DMS153 (cell line): ENCODE data around the gene MBNL1.

ENCODE experiments used
- DNase-seq: peaks from one replicate; lab custom pipeline; 2025; lab: John Stamatoyannopoulos, UW

The MBNL1 gene

DNA sequence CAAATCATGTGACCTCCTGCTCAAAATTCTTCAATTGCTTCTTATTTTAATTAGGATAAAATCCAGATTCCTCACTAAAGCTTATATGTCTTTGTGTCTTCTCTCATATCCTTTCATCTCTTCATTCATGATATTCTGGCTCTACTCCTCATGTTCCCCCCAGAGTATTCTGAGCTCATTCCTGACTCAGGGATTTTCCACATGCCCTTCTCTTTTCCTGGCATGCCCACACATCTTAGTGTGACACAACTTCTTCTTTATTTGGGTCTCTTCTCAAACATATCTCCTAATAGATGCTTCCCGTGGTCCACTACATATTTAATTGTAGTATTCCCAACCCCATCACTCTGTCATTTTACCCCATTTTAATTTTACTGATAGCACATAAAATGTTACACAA is 15.2 kb upstream of the MBNL1 start:
- DNase-seq, result no peak

DNA sequence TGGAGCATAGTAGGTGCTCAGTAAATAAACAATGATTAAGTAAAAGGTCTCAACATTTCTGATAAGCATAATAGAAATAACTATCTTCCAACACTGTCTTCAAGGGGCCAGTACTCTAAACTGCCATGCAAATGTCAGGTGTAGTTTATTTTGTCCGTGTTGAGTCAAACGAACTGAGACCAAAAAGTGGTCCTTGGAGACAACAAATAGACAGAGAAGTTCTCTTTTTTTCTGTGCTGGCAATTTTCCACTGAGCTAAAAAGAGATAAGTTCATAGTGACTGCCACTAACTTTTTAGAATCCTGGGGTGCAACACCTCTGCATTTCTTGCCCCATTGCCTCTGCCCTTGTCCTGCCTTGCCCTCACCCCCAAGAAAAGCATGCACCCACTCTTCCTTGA is 14.7 kb upstream of the MBNL1 start:
- DNase-seq, result no peak

DNA sequence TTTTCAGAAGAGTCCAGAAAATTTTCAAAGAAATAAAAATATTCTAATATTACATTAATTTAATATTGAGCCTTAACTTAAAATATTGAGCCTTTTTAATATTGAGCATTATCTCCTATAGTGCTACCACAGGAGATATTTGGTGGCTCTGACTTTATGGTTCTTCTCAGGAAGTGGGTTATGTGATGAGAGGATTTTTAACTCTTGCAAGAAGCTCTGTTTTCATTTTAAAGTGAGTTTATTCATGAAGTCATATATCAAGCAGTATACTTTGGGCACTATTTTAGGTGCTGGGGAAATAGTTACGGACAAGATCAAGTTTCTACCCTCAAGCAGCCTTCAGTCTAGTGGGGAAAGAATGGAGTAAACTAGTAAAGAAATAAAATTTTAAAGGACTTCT is 13.4 kb upstream of the MBNL1 start:
- DNase-seq, result no peak

DNA sequence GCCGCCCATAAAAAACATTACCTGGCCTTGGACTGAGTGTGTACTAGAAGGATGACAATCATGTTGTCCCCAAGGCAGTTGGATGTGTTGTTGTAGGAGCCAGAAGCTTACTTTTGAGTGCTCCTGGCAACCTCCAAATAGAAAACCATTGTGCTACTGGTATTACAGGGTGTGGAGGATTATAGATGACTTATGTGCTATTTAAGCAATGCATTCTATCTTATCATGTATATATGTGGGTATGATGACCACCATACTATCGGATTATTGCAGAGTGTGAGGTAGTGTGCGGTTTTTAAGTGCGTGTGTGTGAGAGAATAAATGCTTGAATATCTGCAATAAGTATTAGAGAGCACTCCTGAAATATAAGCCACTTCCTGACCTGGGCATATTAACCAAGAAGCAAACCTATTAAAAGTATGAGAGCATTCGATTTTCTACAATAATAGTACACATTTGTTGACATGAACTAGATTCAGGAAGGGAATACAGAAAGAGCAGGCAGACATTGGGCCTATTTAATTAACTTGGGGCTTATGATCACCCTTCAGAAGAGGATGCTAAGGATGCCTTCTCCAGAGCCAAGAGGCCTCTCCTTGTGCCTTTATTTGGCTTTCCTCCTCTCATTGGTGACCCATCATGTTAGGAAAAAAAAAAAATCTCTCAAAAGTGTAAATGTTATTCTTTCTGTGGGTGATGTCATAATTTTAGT is 11.7 kb upstream of the MBNL1 start:
- no peak for DNase-seq

DNA sequence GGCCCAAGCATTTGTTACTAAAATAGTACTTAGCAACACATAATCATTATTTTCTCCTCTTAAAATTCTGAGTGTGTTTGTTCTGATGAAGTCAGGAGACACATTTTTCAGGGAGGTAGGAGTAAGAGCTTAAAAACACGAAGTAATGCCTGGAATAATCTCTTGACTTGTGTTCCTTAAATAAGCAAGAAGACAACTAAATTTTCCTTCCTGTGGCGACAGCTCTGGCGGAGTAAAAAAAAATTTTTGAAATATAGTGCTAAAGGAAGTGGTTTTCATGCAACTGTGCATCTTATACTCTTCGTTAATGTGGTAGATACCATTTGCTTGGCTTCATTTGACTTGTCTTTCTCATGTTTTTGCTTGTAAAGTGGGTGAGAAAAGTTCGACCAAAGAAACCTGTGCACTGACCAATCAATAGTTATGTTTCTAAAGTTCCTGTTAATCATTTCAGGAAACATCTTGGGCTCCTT is 11.1 kb upstream of the MBNL1 start:
- DNase-seq, result no peak

DNA sequence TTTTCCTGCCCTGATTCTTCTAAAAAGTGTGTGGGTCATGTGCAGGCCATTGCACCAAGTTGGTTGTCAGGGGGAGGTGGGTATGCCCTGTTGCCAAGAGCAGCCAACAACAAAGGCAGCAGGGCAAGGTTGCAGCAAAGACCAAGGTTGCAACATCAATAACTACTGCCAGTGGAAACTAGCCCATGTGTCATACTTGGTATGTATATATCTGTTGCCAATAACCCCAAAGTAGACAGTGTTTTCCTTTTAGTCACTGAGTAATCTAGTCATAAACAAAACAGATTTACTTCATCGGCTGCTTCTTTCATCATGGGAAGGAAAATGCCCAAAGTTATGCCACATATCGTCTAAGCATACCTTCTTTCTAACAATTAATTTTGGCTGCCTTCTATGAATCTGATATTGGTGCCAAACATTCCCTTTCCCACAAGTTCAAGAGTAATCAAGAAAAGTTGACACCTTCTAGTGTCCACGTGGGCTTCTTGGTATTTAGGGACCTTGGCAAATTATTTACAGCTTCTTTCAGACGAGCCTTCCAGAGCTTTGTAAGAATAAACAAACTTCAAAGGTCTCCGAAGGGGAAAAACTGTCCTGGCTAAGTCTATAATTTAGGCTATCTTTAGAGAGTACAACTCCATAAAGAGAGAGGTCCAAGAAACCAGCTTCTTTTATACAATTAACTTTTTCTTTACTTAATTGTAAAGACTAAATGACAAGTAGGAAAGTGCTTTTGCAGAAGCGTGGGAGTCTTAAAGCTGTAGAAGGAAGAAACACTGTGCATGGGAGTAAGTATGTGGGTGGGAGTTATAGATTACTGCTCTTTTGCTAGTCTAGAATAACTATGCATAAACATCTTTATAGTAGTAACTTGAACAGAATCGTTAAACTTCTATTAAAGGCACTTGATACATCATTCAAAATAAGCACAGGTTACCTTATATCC is 10.0 kb upstream of the MBNL1 start:
- DNase-seq, result no peak

DNA sequence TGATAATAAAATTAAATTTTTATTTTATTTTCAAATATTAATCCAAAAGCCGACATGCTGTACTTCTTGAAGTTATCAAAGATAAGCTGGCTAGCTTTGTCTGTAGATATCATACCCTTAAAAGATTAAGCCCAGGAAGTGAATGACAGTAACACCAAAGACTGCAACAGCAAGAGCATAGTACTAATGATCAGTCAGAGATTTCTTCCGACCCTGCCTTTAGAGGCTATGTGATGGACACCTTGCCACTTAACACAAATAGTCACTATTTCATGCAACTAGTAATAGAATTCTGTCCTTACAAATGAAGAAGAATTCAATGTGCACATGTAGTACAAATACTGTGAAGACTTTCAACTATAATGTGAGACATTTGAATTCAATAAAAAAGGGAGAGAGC is 9.3 kb upstream of the MBNL1 start:
- DNase-seq, result no peak

DNA sequence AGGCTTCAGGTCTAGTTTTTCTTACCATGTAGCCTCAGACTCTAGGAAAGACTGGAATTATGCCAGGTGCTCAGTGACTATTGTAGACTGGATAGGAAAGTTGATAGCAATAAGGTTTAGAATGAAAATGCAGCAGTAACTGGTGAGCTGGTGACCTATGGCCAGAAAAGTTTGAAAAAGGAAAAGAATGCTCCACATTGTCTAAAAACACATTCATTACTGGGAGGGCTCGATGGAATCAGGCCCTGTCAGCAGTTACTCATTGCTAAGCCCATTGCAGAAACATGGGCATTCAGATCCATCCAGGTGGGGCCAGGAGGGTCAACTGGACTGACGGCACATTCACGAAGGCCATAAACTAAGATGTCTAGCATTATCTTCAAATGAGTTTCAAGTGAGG is 8.7 kb upstream of the MBNL1 start:
- no peak for DNase-seq

DNA sequence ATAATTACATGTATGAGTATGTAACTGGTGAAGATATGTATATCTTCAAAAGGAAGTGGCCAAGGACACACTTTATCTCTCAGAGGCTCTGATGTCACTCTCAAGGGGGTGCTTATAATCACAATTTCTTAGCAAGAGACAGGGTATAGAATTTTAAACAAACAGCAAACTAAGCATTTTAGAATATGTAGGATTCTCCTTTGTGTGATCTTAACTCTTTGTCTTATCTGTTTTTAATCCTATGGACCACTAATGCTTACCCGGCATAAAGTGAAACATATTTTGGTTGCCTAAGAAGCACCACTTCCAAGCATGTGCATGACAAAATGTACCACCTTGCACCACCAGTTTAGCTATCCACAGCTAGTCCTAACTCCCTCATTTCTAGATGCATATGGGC is 8.2 kb upstream of the MBNL1 start:
- DNase-seq, result no peak

DNA sequence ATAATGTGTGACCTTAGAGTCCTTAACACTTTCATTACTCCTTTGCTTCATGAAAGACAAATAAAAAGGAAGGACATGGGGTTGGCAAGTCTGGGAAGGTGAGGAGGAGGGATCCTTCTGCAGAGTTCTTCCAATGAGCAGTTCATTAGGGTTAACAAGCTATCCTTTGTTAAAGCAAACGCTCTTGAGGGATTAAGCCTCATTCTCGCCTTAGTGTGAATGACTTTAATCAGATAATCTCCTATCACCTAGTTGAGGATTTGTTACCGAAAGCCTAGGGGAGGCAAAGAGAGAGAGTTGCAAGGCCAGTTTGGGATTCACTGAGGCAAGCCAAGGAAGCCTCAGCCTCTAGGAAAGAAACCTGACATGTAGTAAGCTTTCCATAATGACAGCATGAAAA is 7.4 kb upstream of the MBNL1 start:
- no peak for DNase-seq

DNA sequence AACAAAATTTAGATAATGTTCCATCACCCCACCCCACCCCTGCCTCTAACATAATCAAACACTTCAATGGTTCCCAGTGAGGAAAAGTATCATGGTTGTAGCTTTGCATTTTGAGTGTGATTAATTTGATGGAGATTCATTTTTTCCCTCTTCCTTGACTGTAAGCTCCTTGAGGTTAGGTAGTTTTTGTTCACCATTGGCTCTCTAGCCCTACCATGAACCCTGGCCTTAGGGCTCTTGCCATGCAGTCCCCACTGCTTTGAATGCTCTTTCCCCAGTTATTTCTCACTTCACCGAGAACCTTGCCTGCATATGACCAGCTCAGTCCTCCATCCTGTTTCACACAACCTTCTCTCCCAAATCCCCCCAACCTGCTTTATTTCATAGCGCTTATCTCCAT is 5.0 kb upstream of the MBNL1 start:
- DNase-seq, result no peak

DNA sequence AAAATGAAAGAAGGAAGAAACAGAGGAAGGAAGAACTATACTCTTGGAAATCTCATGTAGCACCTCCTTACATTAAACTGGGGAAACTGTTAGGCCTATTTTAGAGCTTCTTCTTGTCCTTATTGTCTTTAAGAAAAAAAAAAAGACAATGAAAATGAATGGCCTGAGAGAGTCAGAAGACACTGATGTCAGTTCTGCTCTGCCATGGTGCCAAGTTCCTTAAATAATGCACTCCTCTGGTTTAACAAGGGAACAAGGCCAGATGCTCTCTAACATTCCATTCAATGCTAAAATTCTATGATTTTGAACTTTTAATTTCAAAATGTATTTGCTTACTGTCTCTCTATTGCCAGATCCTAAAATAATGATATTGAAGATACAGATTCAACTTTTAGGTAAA is 4.4 kb upstream of the MBNL1 start:
- no peak for DNase-seq

DNA sequence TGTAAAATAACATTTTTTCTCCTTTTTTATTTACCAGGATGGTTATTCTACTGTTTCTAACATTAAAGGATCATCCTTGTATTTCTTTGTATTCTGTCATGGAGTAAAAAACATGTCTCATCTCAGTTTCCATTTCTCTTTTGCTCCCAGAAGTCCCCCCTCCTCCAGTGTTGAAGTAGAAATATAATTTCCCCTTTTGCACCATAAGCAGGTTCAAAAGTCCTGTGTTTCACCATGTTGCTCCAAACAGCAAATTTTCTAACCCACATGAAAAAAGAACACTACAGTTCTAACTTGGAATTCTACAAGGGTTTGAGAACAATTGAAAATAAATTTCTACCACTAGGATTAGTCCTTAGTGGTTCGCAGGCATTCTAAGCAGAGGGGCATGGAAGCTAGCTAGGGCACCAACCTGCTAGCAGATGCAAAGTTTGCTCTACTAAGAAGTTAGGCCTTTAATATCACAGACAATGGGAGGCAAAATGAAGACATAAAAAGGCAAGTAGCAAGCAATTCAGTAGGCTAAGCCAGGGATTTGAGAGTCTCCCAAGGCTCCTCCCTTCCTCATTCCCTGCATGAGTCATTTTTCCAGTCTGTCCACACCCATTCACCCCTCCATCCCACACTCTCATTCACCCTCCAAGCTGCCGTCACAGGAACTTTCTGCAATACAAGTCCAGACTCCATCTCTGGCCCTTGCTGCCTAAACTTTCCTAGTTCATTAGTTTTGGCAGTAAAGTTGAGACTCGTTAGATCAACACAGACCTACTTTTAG is 2.3 kb upstream of the MBNL1 start:
- DNase-seq, result no peak

DNA sequence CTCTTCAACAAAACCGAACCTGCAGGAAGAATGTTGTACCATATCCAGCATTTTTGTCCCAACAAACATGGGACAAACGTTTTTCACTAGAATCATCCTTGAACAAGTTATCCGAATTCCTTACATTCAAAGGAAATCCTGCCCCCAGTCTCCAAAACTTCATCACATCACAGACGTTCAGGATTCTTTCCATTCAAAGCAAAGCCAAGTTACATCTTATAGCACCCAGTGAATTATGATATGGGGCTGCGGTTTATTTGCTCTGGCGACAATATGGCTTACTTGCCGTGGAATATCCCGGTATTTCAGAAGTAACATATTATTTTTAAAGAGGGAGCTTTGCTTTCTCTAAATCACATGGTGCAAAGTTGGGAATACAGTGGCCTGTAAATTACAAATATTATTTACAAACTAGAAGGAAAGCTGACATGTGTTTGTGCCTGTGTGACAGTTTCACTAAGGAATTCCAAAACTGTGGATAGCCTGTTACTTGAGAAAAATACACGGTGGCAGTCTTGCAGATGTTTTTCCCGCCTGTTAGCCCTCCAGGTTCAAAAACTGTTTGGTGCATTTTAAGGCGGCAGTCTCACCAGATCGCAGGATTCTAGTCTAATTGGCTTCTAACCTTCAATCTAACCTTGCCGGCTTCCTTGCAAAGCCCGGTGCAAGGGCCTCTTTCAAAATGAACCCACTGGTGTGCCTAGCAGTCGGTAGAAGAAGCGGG is 736 bp upstream of the MBNL1 start:
- no peak for DNase-seq

DNA sequence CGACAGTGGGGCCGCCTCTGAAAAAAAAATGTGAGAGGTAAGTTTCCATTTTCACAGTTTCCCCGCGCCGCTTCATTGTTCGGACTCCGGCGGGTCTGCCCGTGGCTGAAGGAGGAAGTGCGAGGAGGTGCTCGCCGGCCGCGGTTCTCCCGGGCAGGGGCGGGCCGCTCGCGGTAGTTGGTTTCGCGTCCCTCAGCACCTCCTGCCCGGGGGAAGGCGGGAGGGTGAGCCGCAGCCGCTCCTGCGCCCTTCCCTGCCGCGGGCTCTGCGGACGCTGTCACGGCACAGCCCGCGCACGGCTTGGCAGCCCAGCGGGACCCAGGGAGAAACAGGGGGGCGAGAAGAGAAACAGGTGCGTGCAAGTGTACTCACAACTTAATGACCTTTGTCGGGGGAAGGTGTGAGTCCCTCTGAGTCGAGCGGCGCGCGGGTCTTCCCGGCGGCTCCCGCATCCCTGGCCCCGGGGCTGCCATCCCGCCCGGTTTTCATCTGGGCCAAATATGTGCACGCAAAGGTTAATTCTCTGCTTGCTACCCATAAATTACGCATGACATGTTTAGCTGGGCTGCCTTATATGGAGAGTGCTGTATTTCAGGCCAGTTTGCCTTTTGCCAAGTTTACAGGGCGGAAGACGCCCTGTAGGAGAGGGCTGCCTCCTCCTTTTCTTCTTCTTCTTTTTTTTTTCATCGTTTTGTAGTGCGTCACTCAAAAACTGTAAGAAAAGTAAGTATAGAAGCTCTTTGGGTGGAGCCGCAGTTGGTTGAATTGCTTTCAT is 514 bp downstream of the MBNL1 start:
- peak; percentile 63 for DNase-seq

DNA sequence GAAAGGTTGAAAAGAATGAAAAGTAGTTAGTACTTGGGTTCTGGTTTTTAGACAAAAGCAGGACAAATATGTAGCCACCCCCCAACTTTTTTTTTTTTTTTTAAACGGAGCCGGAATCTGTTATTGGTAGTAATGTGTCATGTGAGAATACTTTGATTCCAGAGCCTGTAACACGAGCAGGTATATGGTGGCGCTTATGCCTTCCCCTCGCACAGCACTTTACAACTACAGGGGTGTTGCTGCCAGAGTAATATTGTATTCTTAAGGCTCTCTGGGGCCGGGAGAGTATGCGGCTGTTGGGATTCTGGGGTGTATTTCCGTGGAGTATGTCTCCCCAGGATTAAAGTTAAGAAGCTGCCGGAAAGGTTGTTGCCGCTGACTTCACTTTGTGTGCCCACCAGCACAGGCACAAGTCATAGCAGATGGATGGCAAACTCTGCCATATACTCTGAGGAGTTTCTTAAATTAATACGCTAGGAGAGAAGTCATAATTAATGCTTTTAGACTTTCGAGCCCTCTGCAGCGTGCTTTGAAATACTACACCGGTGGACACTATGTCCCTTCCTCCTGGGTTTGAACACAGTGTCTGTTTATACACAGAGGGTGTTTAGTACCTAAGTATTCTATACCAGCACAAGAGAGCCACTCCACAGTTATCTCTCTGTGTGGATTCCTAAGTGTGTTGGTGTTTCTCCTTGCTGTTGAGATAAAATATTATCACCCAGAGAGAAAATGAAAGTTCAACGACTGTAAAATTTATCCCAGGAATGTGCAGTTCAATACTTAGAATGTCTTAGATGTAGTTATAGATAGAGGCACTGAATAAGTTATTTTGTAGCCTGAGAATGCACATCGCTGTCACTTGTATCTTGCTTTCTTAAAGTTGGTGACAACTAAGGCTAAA is 1.4 kb downstream of the MBNL1 start:
- DNase-seq, result peak; percentile 35

DNA sequence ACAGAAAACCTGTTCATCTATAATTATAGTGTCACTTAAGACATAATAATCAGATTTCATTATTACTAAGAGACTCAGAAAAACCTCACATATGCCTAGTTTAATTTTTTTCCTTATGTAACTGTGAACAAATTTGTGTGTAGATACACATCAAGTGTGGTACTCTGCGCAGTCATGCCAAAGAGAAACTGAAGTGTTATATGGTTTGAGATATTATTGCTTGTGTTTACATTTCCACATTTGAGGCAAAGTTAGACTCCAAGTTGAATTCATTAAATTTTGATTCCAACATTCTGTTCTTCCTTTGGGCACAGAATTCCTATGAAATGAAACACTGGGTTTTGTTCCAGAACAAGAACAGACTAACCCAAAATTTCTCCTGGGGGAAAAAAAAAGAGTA is 2.2 kb downstream of the MBNL1 start:
- DNase-seq, result no peak

DNA sequence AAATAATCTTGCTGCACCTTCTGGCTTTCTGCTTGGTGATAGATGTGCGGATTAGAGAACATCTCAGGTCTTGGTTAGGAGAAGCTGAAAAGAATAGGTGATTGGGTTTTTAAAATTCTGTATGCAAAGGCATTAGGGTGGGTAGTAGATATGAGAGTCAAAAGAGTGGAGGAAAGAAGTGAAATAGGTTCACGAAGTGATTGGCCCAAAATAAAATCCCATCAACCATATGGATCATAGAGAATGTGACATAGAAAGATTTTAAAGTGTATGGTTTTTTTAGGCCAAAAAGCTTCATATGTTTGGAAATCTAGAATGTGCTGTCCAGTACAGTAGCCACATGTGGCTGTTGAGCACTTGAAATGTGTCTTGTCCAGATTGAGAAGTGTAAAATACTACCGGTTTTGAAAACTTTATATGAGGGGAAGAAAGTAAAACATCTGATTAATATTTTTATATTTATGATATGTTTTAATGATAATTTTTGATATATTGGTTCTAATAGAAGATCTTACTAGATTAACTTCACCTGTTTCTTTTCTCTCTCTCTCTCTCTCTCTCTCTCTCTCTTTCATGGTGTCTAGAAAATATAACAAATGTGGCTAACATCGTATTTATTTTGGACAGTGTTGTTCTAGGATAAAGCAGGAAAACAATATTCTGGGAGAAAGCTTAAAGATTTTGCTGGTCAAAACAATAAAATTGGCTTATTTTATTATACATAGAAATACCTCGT is 2.9 kb downstream of the MBNL1 start:
- no peak for DNase-seq

DNA sequence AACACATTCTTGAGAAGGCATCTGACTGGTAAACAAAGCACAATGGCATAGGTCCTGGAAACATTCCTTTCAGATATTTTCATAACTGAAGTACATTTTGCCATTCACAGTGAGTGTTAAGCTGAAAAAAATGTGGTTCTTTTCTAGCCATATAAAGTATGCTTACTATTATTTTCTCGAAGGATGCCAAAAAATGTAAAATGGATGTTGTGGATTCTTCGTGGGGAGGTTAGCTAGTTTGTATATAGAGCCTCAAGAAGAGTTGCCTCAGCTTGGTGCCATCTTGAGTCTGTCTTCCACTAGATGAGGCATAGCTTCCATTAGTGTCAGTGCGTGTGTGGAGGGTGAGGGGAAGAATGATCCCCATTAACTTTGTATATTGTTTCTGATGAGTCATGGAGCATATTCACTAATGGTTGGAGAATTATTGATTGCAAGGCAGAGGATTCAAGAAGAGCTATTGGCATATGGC is 4.1 kb downstream of the MBNL1 start:
- no peak for DNase-seq
